ENCODE results near the gene EMC1.
"Not testable (repeated sequence)": the region's sequence is repeated elsewhere in the genome, so short reads cannot be mapped to it uniquely, and the experiment has no call there.

EMC1 gene

DNA sequence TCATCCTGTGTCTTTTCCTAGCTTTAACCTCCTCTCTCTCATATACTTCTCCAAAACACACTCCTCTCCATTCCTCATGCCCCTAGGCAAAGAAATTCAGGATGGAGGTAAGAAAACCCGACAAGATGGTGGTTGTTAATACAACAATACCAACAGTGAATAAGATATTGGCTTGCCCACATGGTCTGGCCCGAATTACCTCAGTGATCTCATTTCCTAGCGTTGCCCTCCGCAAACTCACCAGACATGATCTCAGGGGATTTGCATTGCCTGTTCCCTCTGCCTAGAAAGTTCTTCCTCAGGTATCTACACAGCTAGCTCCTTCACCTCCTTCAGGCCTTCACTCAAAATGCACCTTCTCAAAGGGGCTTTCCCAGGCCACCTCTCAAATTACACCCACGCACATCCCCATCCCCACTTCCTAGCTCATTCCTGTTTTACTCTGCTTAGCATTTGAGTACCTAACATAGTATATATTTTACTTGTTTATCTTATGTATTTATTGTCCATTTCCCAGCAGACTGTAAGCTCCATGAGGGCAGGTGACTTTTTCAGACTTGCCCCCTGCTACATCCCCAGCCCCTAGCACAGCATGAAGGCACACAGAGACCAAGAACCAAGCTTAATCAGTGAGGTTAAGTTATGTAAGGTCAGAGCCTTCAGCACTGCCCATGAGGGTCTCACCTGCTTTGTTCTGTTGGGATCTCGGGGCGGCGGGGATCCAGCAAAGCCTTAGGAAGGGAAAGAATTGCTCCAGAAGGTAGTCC is 31.1 kb downstream of the EMC1 start:
- DNase-seq (ENCODE audit: extremely low read depth in 1 of 2, low read depth in 1 of 2), result no peak

DNA sequence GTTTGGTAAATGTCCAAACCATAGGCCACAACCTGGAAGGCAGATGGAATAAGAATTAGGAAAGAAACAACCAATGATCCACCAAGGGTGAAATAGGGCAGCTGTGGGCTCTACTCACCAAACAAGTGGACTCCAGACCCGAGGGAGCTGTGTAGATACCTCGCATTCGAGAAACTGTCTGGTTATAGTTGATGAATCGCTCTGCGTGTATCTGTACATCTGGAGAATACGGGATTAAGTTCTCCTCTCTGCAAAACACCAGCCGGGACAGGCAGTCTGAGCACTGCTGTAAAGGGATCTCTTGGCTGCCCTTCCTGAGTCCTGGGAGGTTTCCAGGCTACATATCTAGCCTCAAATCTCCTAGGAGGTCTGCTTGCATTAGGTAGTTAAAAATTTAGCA is 31.9 kb downstream of the EMC1 start:
- DNase-seq (ENCODE audit: extremely low read depth in 1 of 2, low read depth in 1 of 2), result no peak

GRCh38 chr1:19216585-19216984 is 34.7 kb downstream of the EMC1 start:
- not testable (repeated sequence) for DNase-seq (ENCODE audit: extremely low read depth in 1 of 2, low read depth in 1 of 2)

- DNase-seq (ENCODE audit: extremely low read depth in 1 of 2, low read depth in 1 of 2), result no peak
These were observed 37.7 kb downstream of the EMC1 start for GRCh38 chr1:19213580-19213979.

DNA sequence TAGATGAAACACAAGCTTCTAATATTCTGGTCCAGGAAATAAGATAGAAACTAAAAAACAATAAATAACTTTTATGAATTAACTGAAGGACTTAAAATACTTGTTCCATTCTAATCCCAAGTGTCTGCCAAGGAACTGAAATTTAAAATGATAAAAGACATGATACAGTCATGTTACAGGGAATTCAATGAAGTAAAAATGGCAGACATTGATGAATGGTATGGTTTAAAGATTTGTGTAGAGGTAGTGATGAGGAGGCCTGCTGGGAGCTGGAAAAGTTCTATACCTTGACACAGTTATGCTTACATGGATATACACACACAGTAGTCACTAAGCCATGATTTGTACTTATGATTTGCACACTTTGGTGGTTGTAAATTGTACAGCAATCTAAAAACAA is 39.2 kb downstream of the EMC1 start:
- no peak for DNase-seq (ENCODE audit: extremely low read depth in 1 of 2, low read depth in 1 of 2)

GRCh38 chr1:19210772-19211549 is 40.4 kb downstream of the EMC1 start:
- DNase-seq (ENCODE audit: extremely low read depth in 1 of 2, low read depth in 1 of 2), result no peak

GRCh38 chr1:19209990-19210771 is 41.1 kb downstream of the EMC1 start, which contains the start of gene UBR4:
Gene UBR4 (minus strand): TSS chr1:19210266. CDS start chr1:19210248, 18 bp downstream.
- peak; percentile 93 to 96 for DNase-seq (ENCODE audit: extremely low read depth in 1 of 2, low read depth in 1 of 2)

DNA sequence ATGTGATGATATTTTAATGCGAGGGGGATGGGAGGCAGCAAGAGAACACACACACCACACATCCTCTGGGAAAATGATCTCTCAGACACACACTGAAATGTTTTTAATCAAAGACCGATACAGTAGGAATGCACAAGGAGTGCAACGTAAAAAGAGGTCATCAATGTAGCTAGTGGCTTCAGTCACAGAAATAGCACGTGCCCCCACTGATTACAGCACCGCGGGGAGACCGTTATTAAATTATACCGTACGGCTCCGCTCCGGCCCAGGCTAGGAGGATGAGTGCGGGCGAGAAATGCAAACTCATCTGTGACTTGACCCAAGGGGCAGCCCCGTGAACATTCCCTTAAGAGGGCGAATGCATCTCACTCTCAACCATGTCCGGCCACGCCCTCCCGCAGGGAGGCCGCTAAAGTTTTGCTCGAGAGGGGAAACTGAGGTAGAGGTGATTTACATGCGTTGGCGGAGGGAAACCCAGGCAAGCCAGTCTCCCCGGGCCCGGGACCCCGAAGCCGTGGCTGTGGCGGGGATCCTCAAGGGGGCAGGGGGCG is 41.8 kb downstream of the EMC1 start:
- peak; percentile 38 to 65 for DNase-seq (ENCODE audit: extremely low read depth in 1 of 2, low read depth in 1 of 2)

- DNase-seq (ENCODE audit: extremely low read depth in 1 of 2, low read depth in 1 of 2), result no peak
These were observed 42.5 kb downstream of the EMC1 start for GRCh38 chr1:19208710-19209438.

DNA sequence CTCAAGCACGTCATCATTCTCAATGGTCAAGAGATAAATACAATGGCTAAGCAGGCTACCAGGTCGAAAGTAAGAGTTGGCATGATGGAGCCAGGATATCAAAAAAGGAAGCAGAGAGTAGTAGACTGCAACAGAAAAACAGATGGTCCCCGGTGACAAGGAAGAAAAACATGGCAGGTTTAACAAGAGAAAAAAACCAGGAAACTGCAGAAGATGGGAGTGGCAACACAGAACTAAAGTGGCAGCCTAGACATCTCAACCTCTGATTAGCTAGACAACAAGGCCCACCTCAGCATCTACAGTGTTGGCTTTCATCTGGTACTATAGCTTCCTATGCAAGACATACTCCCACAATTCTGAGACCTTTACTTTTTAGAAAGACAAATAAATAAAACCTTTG is 44.4 kb downstream of the EMC1 start:
- DNase-seq (ENCODE audit: extremely low read depth in 1 of 2, low read depth in 1 of 2), result no peak

DNA sequence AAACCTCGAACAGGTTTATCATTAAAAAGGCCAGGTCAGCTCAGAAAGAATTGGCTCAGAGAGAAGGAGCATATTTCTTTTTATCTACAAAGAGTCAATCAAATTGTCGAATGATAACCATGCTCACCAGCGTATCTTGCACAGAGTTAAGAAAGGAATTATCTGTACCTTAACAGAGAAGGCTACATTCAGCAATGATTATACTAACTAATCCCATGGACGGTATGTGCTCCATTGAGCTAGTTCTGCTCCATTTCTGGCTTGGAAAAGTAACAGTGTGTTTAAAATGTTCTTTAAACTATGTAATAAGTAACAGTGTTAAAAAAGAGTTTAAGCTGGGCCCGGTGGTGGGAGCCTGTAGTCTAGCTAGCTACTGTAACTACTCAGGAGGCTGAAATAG is 45.5 kb downstream of the EMC1 start:
- DNase-seq (ENCODE audit: extremely low read depth in 1 of 2, low read depth in 1 of 2), result no peak

DNA sequence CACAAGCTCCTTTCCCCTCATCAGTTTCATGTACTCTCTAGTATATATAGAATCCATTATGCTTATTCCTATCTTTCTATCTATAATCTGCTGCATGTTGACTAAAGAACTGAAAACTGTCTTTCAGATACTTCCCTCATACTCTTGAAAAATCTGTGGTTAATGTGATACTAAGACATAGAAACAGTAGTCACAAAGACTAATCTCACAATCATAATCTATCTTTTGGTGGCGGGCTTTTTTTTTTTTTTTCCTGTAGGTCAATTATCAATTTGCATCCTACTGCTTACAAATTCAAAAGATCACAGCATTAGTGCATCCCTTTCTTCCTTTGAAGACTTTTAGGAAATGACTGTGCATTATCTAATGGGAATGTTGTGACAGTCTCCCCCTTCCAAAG is 45.9 kb downstream of the EMC1 start:
- DNase-seq (ENCODE audit: extremely low read depth in 1 of 2, low read depth in 1 of 2), result no peak

DNA sequence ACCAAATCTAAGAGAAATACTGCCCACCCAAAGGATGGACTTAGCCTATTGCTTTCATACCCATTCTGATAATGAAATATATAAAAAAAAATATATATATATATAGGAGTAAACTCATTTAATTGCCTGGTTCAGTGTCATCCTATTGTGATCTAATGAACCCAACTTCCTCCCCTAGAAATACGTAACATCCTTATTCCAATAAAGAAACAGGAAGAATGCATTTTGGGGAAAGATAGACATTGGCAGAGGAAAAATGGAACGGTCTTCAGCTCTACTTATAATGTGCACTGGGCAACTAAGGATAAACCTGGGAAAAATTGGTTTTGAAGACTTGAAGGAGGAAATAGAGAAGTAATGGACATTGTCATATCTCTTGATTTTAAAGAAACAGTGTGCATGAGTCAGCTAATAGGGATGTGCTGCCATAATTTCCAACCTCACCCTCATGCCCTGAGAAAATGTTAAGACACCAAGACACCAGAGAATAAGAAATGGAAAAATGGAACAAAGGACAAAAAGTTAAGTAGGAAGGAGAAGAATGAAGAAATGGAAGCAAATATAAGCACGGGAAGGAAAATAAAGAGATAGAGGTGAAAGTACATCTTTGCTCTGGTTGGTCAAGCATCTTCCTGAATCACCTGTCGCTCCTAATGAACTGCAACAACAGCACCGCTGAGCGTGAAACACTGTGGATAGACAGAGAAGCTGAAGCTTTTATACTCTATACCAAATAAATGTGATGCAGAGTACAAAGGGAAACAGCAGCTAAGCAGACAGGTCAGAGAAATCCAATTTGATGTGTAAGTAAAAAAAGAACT is 46.7 kb downstream of the EMC1 start:
- DNase-seq (ENCODE audit: extremely low read depth in 1 of 2, low read depth in 1 of 2), result no peak

GRCh38 chr1:19203440-19203839 is 47.9 kb downstream of the EMC1 start:
- no peak for DNase-seq (ENCODE audit: extremely low read depth in 1 of 2, low read depth in 1 of 2)

DNA sequence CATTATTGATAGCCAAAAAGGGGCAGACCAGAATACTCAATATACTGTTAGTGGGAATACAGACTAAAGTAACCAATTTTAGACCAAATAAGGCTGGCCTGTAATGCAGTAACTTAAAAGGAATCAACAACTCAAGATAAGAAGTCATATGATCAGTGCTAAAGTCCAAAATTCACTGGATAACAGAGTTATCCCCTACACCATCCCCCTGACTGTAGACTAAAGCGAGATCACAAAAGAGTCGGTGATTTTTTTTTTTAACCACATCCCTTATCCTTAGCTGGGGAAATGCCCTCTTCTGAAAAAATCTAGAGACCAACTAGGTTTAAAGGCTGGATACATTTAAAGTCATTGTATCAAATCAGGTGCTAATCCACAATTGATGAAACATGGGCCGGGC is 48.9 kb downstream of the EMC1 start:
- DNase-seq (ENCODE audit: extremely low read depth in 1 of 2, low read depth in 1 of 2), result no peak

DNA sequence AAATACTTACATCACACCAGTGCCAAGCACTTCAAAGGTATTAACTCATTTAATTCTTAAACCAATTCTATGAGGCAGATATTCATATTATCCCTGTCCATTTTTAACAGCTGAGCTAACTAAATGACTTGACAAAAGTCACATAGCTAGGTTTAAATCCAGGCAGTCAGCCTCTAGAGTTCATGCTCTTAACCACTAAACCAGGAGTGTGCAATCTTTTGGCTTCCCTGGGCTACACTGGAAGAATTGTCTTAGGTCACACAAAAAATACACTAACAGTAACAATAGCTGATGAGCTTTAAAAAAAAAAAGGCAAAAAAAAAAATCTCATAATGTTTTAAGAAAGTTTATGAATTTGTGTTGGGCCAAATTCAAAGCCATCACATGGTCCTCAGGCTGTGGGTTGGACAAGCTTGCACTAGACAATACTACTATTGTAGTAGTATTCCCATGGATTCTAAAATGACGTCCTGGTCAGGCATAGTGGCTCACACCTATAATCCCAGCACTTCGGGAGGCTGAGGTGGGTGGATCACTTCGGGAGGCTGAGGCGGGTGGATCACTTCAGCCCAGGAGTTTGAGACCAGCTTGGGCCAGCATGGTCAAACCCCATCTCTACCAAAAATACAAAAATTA is 51.2 kb downstream of the EMC1 start:
- DNase-seq (ENCODE audit: extremely low read depth in 1 of 2, low read depth in 1 of 2), result no peak

DNA sequence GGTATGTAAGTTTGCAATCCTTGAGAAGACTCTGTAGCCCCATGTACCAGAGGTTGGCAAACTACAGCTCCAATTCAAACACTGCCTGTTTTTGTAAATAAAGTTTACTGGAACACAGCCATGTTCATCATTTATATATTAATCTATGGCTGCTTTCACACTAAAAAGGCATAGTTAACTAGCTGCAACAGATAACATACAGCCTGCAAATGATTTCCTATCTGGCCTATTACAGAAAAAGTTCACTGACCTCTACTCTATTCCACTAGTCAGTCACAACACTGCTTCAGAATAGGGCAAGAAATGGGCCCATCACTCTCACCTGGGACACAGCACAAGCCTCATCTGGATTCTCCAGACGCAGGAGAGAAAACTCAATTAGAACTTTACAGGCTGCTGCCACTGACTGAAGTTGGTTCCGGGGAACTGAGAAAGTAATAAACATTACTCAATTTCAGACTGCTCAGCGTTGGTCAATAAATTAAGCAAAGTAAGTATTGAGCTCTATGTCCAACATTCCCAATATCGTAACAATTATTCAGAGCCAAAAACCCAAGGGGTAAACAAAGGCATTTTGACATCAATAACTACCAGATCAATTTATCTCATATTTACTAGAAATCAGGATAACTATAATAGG is 51.9 kb downstream of the EMC1 start:
- no peak for DNase-seq (ENCODE audit: extremely low read depth in 1 of 2, low read depth in 1 of 2)

DNA sequence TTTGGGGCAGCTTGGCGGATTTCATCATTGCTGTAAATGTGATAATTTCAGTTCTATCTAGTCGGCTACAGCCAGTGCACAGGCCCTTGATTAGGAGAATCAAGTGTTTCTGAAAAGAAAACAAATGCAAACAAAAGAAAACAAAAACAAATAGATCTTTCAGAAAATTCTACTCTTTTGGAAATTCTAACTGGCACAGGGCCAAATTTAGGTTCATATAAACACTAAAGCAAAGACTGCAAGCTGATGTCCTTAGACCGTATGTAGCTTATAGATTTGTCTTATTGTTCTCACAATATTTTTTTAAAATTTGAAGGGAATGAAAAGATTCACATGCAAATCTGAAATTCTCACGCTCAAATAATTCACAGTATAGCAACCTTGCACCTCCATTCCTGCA is 52.5 kb downstream of the EMC1 start:
- DNase-seq (ENCODE audit: extremely low read depth in 1 of 2, low read depth in 1 of 2), result no peak

DNA sequence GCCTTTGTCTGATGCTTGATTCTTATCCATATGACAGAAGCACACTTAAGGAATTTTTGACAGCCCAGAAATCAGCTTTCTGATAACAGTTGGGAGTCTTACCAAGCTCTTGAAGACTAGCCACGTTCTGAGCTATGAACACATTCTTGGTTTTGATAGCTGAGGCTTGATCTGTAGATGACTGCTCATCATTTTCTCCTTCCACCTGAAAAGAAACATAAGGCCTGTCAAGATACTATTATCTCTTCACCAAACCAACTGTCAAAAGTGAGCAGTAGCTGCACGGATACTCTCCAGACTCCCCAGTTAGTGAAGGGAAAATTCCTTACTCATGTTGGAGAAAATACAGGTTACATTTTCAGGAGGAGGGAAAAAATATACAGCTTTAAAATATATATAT is 53.5 kb downstream of the EMC1 start:
- DNase-seq (ENCODE audit: extremely low read depth in 1 of 2, low read depth in 1 of 2), result no peak

All from stimulated activated CD8-positive, alpha-beta memory T cell treated with anti-CD3 and anti-CD28 coated beads, Interleukin-7, amount 100 ng/mL, for 48 hours (primary cell).